Activated CD8-positive, alpha-beta T cell treated with anti-CD3 and anti-CD28 coated beads for 36 hours (primary cell): ENCODE data around the gene CCNQ. TPM values are rescaled to one million over a fixed set of nuclear protein-coding genes. Genes with fewer than 3 reads are reported as not detected.

Source experiments
- ATAC-seq: fragments of 200-7000 bp; cut with Tn5 transposase; one replicate; pipeline ENCODE4 v1.10.0; 2021; ENCODE audit warnings: mild to moderate bottlenecking, moderate library complexity
- CTCF ChIA-PET: fragments of 350-600 bp; sonication (Branson Sonifier 250); formaldehyde crosslinking; loops from one replicate; lab custom pipeline; 2021; ENCODE audit warnings: antibody characterized with exemption; lab: Charles Lee
- POLR2A ChIA-PET: fragments of 350-600 bp; sonication (Branson Sonifier 250); formaldehyde crosslinking; loops from one replicate; lab custom pipeline; 2021; ENCODE audit warnings: antibody characterized with exemption; lab: Charles Lee
- DNase-seq: peaks from one replicate; pipeline ENCODE4 v3.0.0-alpha.2; 2020
- H3K27ac Mint-ChIP-seq: one replicate; pipeline ENCODE4 v1.8.0; 2021; ENCODE audit warnings: mild to moderate bottlenecking, mixed read lengths
- H3K27me3 Mint-ChIP-seq: one replicate; pipeline ENCODE4 v1.8.0; 2021; ENCODE audit warnings: mixed read lengths
- H3K36me3 Mint-ChIP-seq: one replicate; pipeline ENCODE4 v1.8.0; 2021; ENCODE audit warnings: low read depth, mixed read lengths
- H3K4me1 Mint-ChIP-seq: one replicate; pipeline ENCODE4 v1.8.0; 2021; ENCODE audit warnings: low read depth, mixed read lengths
- H3K4me3 Mint-ChIP-seq: one replicate; pipeline ENCODE4 v1.8.0; 2021; ENCODE audit warnings: mild to moderate bottlenecking, moderate library complexity, mixed read lengths
- H3K9me3 Mint-ChIP-seq: one replicate; pipeline ENCODE4 v1.8.0; 2021; ENCODE audit warnings: mixed read lengths
- intact Hi-C: fragments of 100-400 bp; cut with micrococcal nuclease; formaldehyde crosslinking; loops from one replicate; pipeline ENCODE4 v1.10.0; 2022
- total RNA-seq, 2 experiments: library from RNA; stranded (reverse); gene quantifications; one replicate each; pipeline ENCODE4 v1.2.3, GENCODE V29; 2021
- TF ChIP-seq, protein P1 (sequence below): fragments of 200-600 bp; IDR thresholded peaks from one replicate; pipeline ENCODE4 v1.8.0; 2022; ENCODE audit warnings: antibody characterized with exemption, mild to moderate bottlenecking

The CCNQ gene
- total RNA-seq, 2 experiments from 2014 or later = 18.5 to 21.3 TPM

DNA sequence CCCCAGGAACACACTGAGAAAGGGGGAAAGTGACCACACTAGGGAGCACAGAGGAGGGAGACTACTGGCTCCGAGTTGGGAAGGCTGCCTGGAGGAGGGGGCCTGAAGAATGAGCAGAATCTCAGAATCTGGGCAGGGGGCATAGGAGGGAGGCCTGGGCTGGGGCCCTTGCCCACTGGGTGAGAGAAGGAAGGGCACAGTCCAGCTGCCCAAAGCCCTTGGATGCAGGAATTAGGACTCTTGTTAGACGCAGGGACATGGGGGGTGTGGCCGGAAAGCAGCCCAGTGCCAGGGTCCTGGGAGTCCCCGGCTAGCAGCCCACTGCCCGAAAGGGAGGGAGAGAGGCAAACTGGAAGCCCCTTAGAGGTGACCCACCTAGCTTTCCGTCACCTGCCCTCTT is 46.2 kb upstream of the CCNQ start:
- Mint-ChIP-seq H3K27ac (no peak overlapping the region), H3K36me3 (no peaks in the 10 kb centered on the region), H3K9me3 (no peaks in the 10 kb centered on the region), H3K27me3 (peaks cover 40% of the 10 kb centered on the region), H3K4me1 (peaks cover 7% of the 10 kb centered on the region), H3K4me3 (no peak overlapping the region)
- intact Hi-C loops = loop anchor here (5.0 kb wide), 1 partner anchor 88 kb away; no protein-coding TSS in a partner anchor
- POLR2A ChIA-PET = no interaction called here
- TF ChIP-seq, protein P1, sequence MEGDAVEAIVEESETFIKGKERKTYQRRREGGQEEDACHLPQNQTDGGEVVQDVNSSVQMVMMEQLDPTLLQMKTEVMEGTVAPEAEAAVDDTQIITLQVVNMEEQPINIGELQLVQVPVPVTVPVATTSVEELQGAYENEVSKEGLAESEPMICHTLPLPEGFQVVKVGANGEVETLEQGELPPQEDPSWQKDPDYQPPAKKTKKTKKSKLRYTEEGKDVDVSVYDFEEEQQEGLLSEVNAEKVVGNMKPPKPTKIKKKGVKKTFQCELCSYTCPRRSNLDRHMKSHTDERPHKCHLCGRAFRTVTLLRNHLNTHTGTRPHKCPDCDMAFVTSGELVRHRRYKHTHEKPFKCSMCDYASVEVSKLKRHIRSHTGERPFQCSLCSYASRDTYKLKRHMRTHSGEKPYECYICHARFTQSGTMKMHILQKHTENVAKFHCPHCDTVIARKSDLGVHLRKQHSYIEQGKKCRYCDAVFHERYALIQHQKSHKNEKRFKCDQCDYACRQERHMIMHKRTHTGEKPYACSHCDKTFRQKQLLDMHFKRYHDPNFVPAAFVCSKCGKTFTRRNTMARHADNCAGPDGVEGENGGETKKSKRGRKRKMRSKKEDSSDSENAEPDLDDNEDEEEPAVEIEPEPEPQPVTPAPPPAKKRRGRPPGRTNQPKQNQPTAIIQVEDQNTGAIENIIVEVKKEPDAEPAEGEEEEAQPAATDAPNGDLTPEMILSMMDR = no peak
- no peak for DNase-seq
- CTCF ChIA-PET = interaction anchor here (0.8 to 3.3 kb wide), 9 partner anchors 16 to 702 kb away, joined by 3 to 12 read pairs (median 4); partner anchors contain the start of gene CCNQ
- ATAC-seq = no peak

DNA sequence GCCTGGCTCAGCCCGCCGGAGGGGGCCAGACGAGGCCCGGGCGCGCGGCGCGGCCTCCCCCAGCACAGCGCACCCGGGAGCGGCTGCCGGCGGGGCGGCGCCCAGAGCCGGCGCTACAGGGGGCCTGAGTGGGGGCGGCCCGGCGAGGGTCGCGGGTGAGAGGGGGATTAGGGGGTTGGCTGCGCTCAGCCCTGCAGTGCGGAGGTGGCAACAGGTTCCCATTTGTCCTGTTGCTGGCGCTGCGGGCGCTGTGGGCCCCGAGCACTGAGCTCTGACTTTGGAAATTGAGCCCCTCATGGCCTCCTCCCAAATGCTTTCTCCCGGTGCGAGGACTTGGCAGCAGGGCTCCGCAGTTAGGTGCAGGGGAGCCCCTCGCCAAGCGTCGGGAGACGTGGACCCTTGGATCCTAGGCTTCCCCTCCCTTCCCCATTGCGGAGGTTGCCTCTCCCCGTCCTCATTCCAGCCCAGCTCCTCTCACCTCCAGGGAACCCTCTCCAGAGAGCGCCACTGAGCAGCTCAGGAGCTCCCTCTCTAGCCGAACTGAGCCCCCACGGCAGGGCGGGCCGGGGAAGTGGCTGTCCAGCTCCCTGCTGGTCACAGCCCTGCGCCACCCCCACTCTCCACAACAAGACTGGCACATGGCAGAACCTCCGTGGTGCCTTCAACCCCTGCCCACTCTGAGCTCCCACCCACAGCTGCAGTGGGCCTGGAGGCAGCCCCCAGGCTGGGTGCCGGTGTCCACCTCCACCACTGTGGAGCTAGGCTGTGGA is 45.6 kb upstream of the CCNQ start:
- intact Hi-C loops = loop anchor here (5.0 kb wide), 1 partner anchor 87 kb away; no protein-coding TSS in a partner anchor
- TF ChIP-seq, protein P1 = no peak
- ATAC-seq = no peak
- no peaks in the 10 kb centered on the region for H3K36me3 Mint-ChIP-seq
- H3K4me3 Mint-ChIP-seq = no peak overlapping the region
- H3K27ac Mint-ChIP-seq = no peak overlapping the region
- H3K27me3 Mint-ChIP-seq = peaks cover 40% of the 10 kb centered on the region
- POLR2A ChIA-PET = no interaction called here
- no peak for DNase-seq
- H3K9me3 Mint-ChIP-seq = no peaks in the 10 kb centered on the region
- peaks cover 7% of the 10 kb centered on the region for H3K4me1 Mint-ChIP-seq
- CTCF ChIA-PET = interaction anchor here (0.8 to 3.3 kb wide), 8 partner anchors 17 to 701 kb away, joined by 3 to 12 read pairs (median 4); partner anchors contain the start of gene CCNQ

DNA sequence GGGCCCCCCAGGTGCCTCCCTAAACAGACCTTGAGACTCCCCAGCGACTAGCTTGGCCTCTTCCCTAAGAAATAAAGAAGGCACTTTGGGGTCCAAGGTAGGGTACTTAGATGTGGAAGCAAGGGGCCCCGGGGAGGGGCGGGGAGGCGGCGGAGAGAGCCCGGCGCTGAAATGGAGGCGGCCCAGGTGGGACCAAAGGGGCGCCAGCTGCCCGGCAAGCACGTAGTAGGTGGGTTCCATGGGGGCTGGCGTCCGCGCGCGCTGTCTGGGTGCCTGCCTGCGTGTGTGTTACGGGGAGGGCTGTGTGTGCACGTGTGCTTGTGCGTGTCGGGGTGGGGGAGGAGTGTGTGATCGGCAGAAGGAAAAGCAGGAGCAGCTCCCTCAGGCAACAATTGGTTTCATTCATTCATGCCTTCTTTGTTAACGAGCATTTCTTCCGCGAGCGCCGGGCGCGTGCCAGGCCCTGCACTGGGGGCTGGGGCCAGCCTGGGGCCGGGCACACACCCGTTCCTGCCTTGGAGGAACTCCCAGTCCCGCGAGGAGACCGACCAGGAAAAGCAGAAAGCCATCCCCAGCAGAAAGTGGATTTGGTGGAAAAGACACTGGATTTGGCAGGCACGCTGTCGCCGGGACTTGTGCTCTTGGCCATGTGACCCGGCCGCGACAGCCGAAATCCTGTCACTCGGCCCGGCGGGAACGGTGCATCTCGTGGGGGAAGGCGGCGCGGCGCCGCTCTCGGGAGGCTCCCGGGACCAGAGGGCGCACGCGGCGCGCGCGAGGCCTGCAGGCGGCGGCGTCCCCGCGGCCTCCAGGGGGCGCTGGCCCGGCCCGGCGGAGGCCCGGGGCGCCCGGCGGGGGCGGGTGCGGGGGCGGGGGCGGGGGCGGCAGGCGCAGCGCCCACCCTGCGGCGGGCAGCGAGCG is 44.8 kb upstream of the CCNQ start:
- DNase-seq (no peak), ATAC-seq (peak; percentile 38)
- Mint-ChIP-seq H3K27ac (no peak overlapping the region), H3K27me3 (peaks cover 42% of the 10 kb centered on the region), H3K9me3 (no peaks in the 10 kb centered on the region), H3K36me3 (no peaks in the 10 kb centered on the region), H3K4me3 (no peak overlapping the region), H3K4me1 (peaks cover 7% of the 10 kb centered on the region)
- ChIA-PET POLR2A (no interaction called here), CTCF (interaction anchor here (0.9 to 3.3 kb wide), 6 partner anchors 16 to 70 kb away, joined by 3 to 12 read pairs (median 4); no protein-coding TSS in a partner anchor)
- intact Hi-C loops = no loop called here
- TF ChIP-seq, protein P1 = no peak

DNA sequence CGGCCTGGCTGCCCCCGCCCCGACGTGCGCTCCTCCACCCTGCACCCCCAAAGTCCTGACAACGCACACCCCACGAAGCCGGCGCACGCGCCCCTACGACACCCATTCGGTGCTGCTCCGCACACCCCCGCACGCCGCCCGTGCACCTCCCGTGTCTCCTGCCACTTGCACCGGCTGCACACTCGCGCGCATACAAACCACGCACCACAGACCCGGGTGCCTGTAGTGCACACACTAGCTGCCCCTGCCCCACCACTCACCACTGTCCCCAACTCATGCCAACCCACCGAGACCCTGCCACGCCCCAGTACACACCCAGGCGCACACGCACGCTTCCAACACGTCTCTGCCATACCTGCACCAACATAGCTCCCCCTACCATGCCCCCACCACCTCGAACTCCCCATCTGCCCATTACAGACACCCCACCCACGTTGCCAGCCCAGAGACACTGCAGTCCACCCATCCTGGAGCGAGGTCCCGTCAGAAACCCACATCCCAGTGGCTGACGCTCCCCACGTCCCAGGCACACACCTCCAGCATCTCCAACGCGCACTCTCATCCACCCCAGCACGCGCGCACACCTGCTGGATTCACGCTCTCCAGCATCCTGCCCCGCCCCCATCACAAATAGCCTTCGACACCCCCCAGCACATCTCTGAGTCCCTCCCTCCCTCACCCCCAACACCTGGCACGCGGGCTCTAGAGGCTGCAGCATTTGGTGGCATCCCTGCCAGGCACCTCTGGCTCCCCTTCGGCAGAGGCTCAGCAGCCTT is 43.9 kb upstream of the CCNQ start:
- ChIA-PET CTCF (interaction anchor here (0.9 kb wide), 3 partner anchors 17 to 69 kb away, joined by 3 to 4 read pairs (median 3); no protein-coding TSS in a partner anchor), POLR2A (no interaction called here)
- intact Hi-C loops = no loop called here
- TF ChIP-seq, protein P1 = no peak
- Mint-ChIP-seq H3K27me3 (peaks cover 39% of the 10 kb centered on the region), H3K36me3 (no peaks in the 10 kb centered on the region), H3K27ac (no peak overlapping the region), H3K4me3 (no peak overlapping the region), H3K9me3 (no peaks in the 10 kb centered on the region), H3K4me1 (peaks cover 7% of the 10 kb centered on the region)
- DNase-seq (no peak), ATAC-seq (no peak)
